Hematopoietic multipotent progenitor cell treated with erythropoietin and hydrocortisone succinate and interleukin-3 and kit ligand, for 8 days (in vitro differentiated cells): ENCODE measurements around the gene SCUBE3.

ENCODE experiments used
- DNase-seq: peaks from one replicate; pipeline ENCODE4 v3.0.0-alpha.2; 2015

The SCUBE3 gene

GRCh38 chr6:35242486-35242885, 28.7 kb downstream of the SCUBE3 start:
- DNase-seq = no peak

- no peak for DNase-seq
Measured at GRCh38 chr6:35242906-35243305, 29.1 kb downstream of the SCUBE3 start.

GRCh38 chr6:35243386-35243958, 29.7 kb downstream of the SCUBE3 start:
- no peak for DNase-seq

GRCh38 chr6:35244551-35244950, 30.8 kb downstream of the SCUBE3 start:
- no peak for DNase-seq

GRCh38 chr6:35247642-35248231, 34.0 kb downstream of the SCUBE3 start:
- DNase-seq = peak; percentile 20

- DNase-seq = no peak
Measured at GRCh38 chr6:35248300-35248699, 34.5 kb downstream of the SCUBE3 start.

- DNase-seq = no peak
Measured at GRCh38 chr6:35248965-35249364, 35.2 kb downstream of the SCUBE3 start.

GRCh38 chr6:35251949-35252348, 38.2 kb downstream of the SCUBE3 start:
- DNase-seq = no peak

- DNase-seq = no peak
Measured at GRCh38 chr6:35253249-35253648, 39.5 kb downstream of the SCUBE3 start.

GRCh38 chr6:35258336-35258735, 44.6 kb downstream of the SCUBE3 start:
- no peak for DNase-seq

GRCh38 chr6:35258858-35259193, 45.1 kb downstream of the SCUBE3 start:
- peak; percentile 56 for DNase-seq

- DNase-seq = peak; percentile 96
Measured at GRCh38 chr6:35259194-35259947, 45.6 kb downstream of the SCUBE3 start, which contains the start of gene ZNF76. TSS of gene ZNF76 (plus strand) at chr6:35259735. CDS start at chr6:35281152, 21,417 bp downstream.

- peak; percentile 79 for DNase-seq
Measured at GRCh38 chr6:35259948-35260590, 46.3 kb downstream of the SCUBE3 start.

GRCh38 chr6:35260591-35261570, 47.1 kb downstream of the SCUBE3 start:
- peak; percentile 10 for DNase-seq

GRCh38 chr6:35262596-35262995, 48.8 kb downstream of the SCUBE3 start:
- no peak for DNase-seq

- DNase-seq = no peak
Measured at GRCh38 chr6:35264550-35265274, 51.0 kb downstream of the SCUBE3 start.

GRCh38 chr6:35265523-35265922, 51.8 kb downstream of the SCUBE3 start:
- DNase-seq = no peak

- no peak for DNase-seq
Measured at GRCh38 chr6:35267446-35267845, 53.7 kb downstream of the SCUBE3 start.

GRCh38 chr6:35267897-35268296, 54.1 kb downstream of the SCUBE3 start:
- DNase-seq = no peak

GRCh38 chr6:35272005-35272404, 58.2 kb downstream of the SCUBE3 start:
- DNase-seq = no peak

- no peak for DNase-seq
Measured at GRCh38 chr6:35273822-35274559, 60.2 kb downstream of the SCUBE3 start.
